GM18505 (cell line): ENCODE measurements around the gene MAPK1.
"Not testable (repeated sequence)": the region's sequence is repeated elsewhere in the genome, so short reads cannot be mapped to it uniquely, and the experiment has no call there.

Experiments used
- ATAC-seq: cut with Tn5 transposase; IDR thresholded peaks from one replicate; pipeline ENCODE4 v1.9.1; 2021; ENCODE audit not compliant: unreplicated experiment
- POLR2A ChIP-seq: IDR thresholded peaks from 4 replicates; pipeline ENCODE4 v1.6.1; 2011; ENCODE audit warnings: borderline replicate concordance; ENCODE audit not compliant: insufficient read depth, insufficient read length; ENCODE audit errors: extremely low read depth

Gene MAPK1

GRCh38 chr22:21896951-21897513 is 29.6 kb upstream of the MAPK1 start:
- TF ChIP-seq POLR2A, result no peak

GRCh38 chr22:21896275-21896674 is 28.8 kb upstream of the MAPK1 start:
- not testable (repeated sequence) for ATAC-seq

More at GRCh38 chr22:21896951-21897513, 29.6 kb upstream of the MAPK1 start:
- ATAC-seq, result no peak

GRCh38 chr22:21894799-21895198 is 27.4 kb upstream of the MAPK1 start:
- no peak for TF ChIP-seq POLR2A
- no peak for ATAC-seq

- TF ChIP-seq POLR2A, result no peak
- ATAC-seq, result no peak
These were observed 22.0 kb upstream of the MAPK1 start for GRCh38 chr22:21889251-21889990.

GRCh38 chr22:21887841-21888240 is 20.4 kb upstream of the MAPK1 start:
- no peak for ATAC-seq
- TF ChIP-seq POLR2A, result no peak

- not testable (repeated sequence) for ATAC-seq
These were observed 16.5 kb upstream of the MAPK1 start for GRCh38 chr22:21883930-21884329.

GRCh38 chr22:21882754-21883333 is 15.4 kb upstream of the MAPK1 start:
- not testable (repeated sequence) for ATAC-seq

- ATAC-seq, result no peak
- TF ChIP-seq POLR2A, result no peak
These were observed 14.7 kb upstream of the MAPK1 start for GRCh38 chr22:21881841-21882753.

- no peak for TF ChIP-seq POLR2A
- ATAC-seq, result no peak
These were observed 9.2 kb upstream of the MAPK1 start for GRCh38 chr22:21876486-21877176.

- ATAC-seq, result not testable (repeated sequence)
These were observed 7.5 kb upstream of the MAPK1 start for GRCh38 chr22:21874953-21875352.

GRCh38 chr22:21873619-21874018 is 6.2 kb upstream of the MAPK1 start:
- TF ChIP-seq POLR2A, result no peak
- ATAC-seq, result no peak

GRCh38 chr22:21872741-21873140 is 5.3 kb upstream of the MAPK1 start:
- ATAC-seq, result not testable (repeated sequence)

- TF ChIP-seq POLR2A, result no peak
- ATAC-seq, result no peak
These were observed 1.2 kb upstream of the MAPK1 start for GRCh38 chr22:21868651-21869050.

- no peak for TF ChIP-seq POLR2A
- peak; percentile 29 for ATAC-seq
These were observed 465 bp downstream of the MAPK1 start for GRCh38 chr22:21866833-21867527.
